HAP-1 (cell line): ENCODE data around the gene SNX22.
"Not testable (repeated sequence)": the region's sequence is repeated elsewhere in the genome, so short reads cannot be mapped to it uniquely, and the experiment has no call there.

Experiments used
- DNase-seq, 2 experiments: peaks; one replicate each; pipeline ENCODE4 v3.0.0-alpha.2; 2016 to 2020; ENCODE audit warnings: low spot score in 2 of 2
- H3K27me3 ChIP-seq: fragments of 250-450 bp; sonication (Bioruptor Pico); 2 replicates; pipeline ENCODE4 v1.5.1; 2020; ENCODE audit warnings: low read depth, mild to moderate bottlenecking, moderate library complexity
- H3K36me3 ChIP-seq: fragments of 250-450 bp; sonication (Bioruptor Pico); replicated peaks from 2 replicates; pipeline ENCODE4 v1.5.1; 2020; ENCODE audit warnings: mild to moderate bottlenecking
- H3K4me1 ChIP-seq: fragments of 250-450 bp; sonication (Bioruptor Pico); 2 replicates; pipeline ENCODE4 v1.5.1; 2020; ENCODE audit warnings: mild to moderate bottlenecking
- H3K4me3 ChIP-seq: fragments of 250-450 bp; sonication (Bioruptor Pico); 2 replicates; pipeline ENCODE4 v1.5.1; 2020; ENCODE audit warnings: mild to moderate bottlenecking, moderate library complexity
- H3K9me3 ChIP-seq: fragments of 250-450 bp; sonication (Bioruptor Pico); 2 replicates; pipeline ENCODE4 v1.5.1; 2020; ENCODE audit warnings: mild to moderate bottlenecking, moderate library complexity
- in situ Hi-C: fragments of 300-500 bp; cut with MboI; formaldehyde crosslinking; loops from 3 replicates; pipeline ENCODE4 v1.14.3; 2020; ENCODE audit warnings: low sequenced_read_pairs, inconsistent platforms, mixed read lengths

The SNX22 gene

DNA sequence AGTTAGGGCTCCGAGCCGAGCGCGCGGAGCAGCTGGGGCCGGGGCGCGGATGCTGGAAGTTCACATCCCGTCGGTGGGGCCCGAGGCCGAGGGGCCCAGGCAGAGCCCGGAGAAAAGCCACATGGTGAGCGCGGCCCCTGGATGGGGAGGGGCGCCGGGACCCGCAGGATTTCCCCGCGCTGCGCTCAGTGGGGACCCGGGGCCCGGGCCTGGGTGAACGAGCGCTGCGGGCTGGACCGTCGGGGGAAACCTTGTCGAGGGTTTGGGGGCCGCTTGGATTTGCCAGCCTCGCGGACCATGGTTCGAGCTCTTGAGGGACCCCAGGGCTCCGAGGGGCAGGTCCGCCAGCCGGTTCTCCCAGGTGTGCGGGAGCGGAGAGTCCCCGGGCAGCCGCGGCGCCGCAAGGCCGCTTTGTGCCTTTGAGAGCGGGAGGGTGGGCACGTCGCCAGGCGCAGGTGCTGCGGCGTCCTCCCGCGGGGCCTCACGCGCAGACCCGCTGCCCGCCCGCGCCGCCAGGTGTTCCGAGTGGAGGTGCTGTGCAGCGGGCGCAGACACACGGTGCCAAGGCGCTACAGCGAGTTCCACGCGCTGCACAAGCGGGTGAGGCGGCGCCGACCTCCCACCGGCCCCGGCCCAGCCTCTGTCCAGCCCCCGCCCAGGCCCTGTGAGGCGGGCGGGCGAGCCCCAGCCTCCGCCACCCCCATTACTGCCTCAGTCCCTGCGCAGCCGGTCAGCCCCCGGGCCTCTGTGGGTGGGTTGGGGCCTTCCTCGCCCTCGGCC is at the start of gene SNX22:
Gene SNX22, plus strand, starts transcription at position 5 of the 780 bp plus-strand sequence. Its CDS starts 45 bp downstream, at position 50.
- Histone ChIP-seq H3K4me1 (peaks cover 14% of the 10 kb centered on the region), H3K4me3 (peak within 1 kb of the TSS; percentile 83), H3K9me3 (no peaks in the 10 kb centered on the region), H3K27me3 (no peaks in the 10 kb centered on the region), H3K36me3 (peaks cover 32% of the 10 kb centered on the region)
- DNase-seq: peak in 1 of 2 experiments; percentile 71
- in situ Hi-C loops: no loop called here

DNA sequence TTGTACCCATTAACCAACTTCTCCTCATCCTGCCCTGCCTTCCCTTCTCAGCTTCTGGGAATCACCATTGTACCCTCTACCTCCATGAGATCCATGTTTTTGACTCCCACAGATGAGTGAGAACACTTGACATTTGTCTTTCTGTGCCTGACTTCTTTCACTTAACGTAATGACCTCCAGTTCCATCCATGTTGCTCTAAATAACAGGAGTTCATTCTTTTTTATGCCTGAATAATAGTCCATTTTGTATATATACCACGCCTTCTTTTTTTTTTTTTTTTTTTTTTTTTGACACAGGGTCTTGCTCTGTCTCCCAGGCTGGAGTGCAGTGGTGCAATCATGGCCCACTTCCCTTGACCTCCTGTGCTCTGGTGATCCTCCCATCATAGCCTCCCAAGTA is 49.0 kb upstream of the SNX22 start:
- no peaks in the 10 kb centered on the region for H3K27me3 ChIP-seq
- no peaks in the 10 kb centered on the region for H3K9me3 ChIP-seq
- no peak for DNase-seq
- H3K36me3 ChIP-seq: no peaks in the 10 kb centered on the region
- no peak overlapping the region for H3K4me3 ChIP-seq
- H3K4me1 ChIP-seq: peaks cover 6% of the 10 kb centered on the region
- in situ Hi-C loops: no loop called here

DNA sequence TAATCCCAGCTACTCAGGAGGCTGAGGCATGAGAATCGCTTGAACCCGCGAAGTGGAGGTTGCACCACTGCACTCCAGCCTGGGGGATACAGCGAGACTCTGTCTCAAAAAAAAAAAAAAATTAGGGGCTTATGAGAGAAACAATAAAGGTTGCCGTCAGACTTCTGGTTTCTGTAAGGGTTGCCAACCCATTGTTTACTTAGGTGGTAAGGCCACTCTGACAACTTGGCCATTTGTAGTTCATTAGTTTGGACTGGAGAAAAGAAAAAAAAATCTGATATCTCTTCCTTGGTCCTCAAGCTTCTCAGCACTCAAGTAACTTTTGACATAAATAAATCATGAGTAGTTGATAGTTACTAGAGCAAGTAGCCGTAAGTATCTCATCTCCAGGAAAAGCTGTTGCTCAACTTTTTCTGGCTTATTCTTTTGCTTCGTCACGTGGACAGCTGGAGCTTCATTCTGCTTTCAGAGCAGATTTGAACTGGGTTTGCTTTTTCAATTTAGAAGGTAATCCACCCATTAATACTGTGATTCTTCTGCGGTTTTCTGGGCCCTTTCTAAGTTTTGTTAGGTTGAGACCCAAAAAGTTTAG is 46.3 kb upstream of the SNX22 start:
- H3K27me3 ChIP-seq: no peaks in the 10 kb centered on the region
- in situ Hi-C loops: no loop called here
- no peaks in the 10 kb centered on the region for H3K9me3 ChIP-seq
- H3K4me1 ChIP-seq: no peaks in the 10 kb centered on the region
- no peak for DNase-seq
- H3K4me3 ChIP-seq: no peak overlapping the region
- H3K36me3 ChIP-seq: no peaks in the 10 kb centered on the region

DNA sequence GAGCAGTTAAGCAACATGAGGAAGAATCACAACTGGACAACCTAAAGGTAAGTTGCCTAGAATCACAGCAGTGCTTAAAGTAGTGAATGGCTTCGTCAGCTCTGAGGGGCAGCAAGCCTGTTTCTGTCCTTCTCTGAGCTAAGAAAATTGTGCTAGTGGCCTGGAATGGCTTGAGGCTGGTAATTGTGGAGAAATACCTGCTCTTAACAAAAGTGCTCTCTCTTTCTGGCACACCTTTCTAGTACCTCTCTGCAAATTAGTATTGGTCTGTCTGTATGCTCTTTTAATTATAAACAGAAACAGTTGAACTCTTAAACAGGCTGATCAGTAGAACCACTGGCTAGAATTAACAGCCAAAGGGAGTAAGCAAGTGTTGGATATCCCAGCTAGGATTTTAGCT is 44.2 kb upstream of the SNX22 start:
- Histone ChIP-seq H3K27me3 (no peaks in the 10 kb centered on the region), H3K4me3 (no peak overlapping the region), H3K4me1 (peaks cover 13% of the 10 kb centered on the region), H3K9me3 (no peaks in the 10 kb centered on the region), H3K36me3 (peaks cover 2% of the 10 kb centered on the region)
- in situ Hi-C loops: no loop called here
- DNase-seq: no peak

DNA sequence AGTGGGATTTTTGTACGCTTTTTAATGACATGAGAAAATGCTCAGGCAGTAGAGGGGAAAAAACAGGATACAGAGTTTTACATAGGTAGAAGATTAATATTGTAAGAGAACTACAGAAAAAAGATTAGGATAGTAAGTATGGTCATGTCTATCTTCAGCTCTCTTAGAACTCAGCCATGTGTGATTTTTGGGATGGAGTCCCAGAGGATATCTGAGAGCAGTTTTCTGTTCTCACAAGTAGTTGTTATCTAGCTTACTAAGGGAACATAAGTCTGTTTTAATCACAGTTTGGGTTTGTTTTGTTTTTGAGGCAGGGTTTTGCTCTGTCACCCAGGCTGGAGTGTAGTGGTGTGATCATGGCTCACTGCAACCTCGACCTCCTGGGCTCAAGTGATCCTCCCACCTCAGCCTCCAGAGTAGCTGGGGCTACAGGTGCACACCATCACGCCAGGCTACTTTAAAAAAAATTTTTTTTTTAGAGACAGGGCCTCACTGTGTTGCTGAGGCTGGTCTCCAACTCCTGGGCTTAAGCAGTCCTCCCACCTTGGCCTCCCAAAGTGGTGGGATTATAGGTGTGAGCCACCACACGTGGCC is 41.3 kb upstream of the SNX22 start:
- in situ Hi-C loops, H3K9me3 ChIP-seq, H3K27me3 ChIP-seq, H3K4me3 ChIP-seq, DNase-seq: not testable (repeated sequence)
- Histone ChIP-seq H3K4me1 (peaks cover 14% of the 10 kb centered on the region), H3K36me3 (peaks cover 18% of the 10 kb centered on the region)

DNA sequence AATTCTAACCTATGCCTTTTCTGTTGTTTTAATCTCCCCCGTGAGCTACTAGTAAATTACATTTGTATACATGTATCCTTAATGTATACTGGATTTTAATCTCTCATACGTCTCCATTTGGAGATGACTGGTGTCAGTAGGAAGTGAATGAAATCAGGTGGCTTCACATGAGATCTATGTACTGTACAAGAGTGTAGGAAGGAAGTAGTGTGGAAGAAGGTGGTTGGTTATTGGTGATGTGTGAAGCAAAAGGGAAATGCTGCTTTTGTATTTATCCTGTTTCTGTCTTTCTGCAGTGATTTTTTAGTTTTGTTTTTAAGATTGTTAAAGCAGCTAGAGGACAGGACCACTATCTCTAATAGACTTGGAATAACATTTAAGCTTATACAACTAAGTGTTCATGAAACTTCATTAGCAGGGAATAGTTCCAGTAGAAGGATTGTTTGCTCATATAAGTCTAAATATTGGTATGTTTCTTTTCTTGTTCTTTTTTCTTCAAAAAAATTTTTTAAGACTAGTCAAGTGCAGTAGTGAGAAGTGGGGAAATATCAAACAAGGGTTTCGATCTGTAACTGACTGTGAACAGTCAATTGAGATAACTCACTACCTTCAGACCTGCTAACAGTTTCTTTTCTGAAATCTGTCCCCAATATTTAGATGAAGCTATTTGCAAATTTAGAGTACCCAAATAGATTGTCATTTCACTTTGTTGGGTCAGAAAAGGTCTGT is 40.4 kb upstream of the SNX22 start:
- DNase-seq: no peak
- in situ Hi-C loops: no loop called here
- H3K36me3 ChIP-seq: peaks cover 21% of the 10 kb centered on the region
- no peaks in the 10 kb centered on the region for H3K9me3 ChIP-seq
- peaks cover 14% of the 10 kb centered on the region for H3K4me1 ChIP-seq
- H3K4me3 ChIP-seq: no peak overlapping the region
- no peaks in the 10 kb centered on the region for H3K27me3 ChIP-seq

DNA sequence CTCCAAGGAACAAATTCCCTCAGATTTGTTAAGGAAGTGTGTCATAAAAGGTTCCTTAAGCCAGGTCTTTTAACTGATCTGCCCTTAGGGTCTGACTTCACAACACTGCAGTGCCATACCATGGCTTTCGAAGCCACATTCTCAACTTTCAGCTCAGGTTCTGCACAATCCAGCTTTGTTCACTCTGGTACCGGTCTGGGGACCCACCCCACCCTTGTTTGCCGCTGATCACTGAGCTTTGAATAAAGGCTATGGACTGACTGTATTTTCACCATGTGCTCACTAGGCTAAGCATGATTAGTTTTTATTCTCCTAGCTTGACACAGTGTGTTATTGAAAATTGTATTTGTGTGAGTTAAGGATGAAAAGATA is 39.9 kb upstream of the SNX22 start:
- peaks cover 14% of the 10 kb centered on the region for H3K4me1 ChIP-seq
- H3K4me3 ChIP-seq: no peak overlapping the region
- DNase-seq: no peak
- H3K27me3 ChIP-seq: no peaks in the 10 kb centered on the region
- H3K36me3 ChIP-seq: peaks cover 25% of the 10 kb centered on the region
- in situ Hi-C loops: no loop called here
- no peaks in the 10 kb centered on the region for H3K9me3 ChIP-seq

DNA sequence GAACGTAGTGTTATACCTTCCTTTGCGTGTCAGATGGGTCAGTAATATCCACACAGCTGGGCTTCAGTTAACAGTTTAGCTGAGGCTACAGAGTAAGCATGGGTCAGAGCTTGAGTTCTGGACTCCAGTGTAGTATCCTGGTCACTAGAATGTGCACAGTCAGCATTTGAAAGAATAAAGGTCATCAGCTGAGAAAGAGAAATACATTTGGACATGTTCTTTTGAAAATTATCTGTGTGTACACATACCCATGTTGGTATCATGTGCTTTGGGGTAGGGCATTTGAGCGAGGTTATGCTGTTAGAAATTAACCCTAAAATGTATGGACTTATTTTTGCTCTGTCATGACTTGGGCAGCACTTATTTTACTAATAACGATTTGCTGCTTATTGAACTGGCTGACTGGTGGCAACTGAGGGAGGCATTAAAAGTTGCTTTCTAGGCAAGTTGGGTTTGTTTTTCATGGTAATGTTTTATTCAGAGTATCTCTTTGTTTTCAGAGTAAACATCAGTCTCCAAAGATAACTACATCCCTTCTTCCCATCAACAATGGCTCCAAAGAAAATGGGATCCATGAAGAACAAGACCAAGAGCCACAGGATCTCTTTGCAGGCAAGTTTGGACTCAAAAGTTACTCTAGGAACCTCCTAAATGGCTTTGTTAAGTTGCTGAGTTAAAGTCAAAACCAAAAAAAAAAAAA is 39.3 kb upstream of the SNX22 start:
- Histone ChIP-seq H3K9me3 (no peaks in the 10 kb centered on the region), H3K4me3 (no peak overlapping the region), H3K36me3 (peaks cover 25% of the 10 kb centered on the region), H3K27me3 (no peaks in the 10 kb centered on the region), H3K4me1 (peaks cover 14% of the 10 kb centered on the region)
- no peak for DNase-seq
- in situ Hi-C loops: no loop called here

DNA sequence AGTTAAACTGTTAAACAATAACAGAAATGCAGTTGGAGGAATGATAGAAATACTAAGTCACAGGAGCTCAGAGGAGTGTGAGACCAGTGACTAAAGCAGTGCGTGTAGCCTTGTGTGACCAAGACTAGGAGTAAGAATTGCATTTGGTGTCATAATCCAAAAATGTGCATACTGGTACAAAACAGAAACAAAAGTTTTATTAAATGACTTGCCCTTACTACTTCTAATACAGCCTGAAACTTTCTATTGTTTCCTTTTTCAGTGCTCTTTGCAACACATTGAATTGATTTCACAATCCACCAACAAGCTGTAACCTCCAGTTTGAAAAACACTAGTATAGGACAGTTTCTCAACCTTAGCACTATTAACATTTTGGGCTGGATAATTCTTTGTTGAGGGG is 38.6 kb upstream of the SNX22 start:
- no peaks in the 10 kb centered on the region for H3K9me3 ChIP-seq
- peaks cover 29% of the 10 kb centered on the region for H3K36me3 ChIP-seq
- in situ Hi-C loops: no loop called here
- DNase-seq: no peak
- peaks cover 14% of the 10 kb centered on the region for H3K4me1 ChIP-seq
- H3K4me3 ChIP-seq: no peak overlapping the region
- H3K27me3 ChIP-seq: no peaks in the 10 kb centered on the region

DNA sequence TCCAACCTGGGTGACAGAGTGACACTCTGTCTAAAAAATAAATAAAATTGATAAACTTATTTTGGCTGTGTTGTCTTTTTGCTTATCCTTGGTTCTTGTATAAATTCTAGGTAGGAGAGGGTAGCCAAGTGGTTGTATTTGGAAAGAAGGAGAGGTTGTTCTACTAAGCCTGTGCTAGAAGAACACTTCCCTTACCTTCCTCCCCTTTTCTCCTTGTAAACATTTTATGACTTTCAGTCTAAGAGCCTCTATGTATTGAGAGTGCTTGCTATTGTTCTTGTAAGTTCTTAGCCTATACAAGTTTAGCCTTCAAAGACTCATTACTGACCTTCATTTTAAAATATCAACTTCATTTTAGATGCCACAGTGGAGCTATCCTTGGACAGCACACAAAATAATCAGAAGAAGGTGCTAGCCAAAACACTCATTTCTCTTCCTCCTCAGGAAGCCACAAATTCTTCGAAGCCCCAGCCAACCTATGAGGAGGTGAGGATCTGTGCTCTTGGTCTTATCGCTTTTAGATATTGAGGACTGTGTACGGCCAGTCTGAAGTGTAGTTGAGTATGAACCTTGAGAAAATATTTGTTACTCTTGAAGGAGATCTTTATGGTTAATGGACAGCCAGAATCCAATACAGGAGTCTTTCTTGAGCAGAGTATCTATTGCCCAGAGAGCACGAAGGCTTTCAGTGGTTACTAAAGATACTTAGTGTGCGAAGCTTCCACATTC is 33.6 kb upstream of the SNX22 start:
- Histone ChIP-seq H3K4me3 (no peak overlapping the region), H3K36me3 (peaks cover 60% of the 10 kb centered on the region)
- in situ Hi-C loops: no loop called here

DNA sequence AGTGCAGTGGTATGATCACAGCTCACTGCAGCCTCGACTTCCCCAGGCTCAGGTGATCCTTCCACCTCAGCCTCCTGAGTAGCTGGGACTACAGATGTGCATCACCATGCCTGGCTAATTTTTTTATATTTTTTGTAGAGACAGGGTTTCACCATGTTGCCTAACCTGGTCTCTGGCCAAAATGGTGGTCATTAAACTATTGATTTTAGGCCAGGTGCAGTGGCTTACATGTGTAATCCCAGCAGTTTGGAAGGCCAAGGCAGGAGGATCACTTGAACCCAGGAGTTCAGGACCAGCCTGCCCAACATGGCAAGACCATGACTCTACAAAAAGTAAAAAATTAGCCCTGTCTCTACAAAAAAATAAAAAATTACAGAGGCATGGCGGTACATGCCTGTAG is 31.2 kb upstream of the SNX22 start:
- DNase-seq, in situ Hi-C loops, H3K9me3 ChIP-seq, H3K4me1 ChIP-seq, H3K4me3 ChIP-seq, H3K27me3 ChIP-seq: not testable (repeated sequence)
- H3K36me3 ChIP-seq: peaks cover 64% of the 10 kb centered on the region

More for the DNA sequence above, 33.6 kb upstream of the SNX22 start:
- H3K27me3 ChIP-seq: no peaks in the 10 kb centered on the region
- H3K9me3 ChIP-seq: no peaks in the 10 kb centered on the region
- H3K4me1 ChIP-seq: no peaks in the 10 kb centered on the region
- DNase-seq: no peak

DNA sequence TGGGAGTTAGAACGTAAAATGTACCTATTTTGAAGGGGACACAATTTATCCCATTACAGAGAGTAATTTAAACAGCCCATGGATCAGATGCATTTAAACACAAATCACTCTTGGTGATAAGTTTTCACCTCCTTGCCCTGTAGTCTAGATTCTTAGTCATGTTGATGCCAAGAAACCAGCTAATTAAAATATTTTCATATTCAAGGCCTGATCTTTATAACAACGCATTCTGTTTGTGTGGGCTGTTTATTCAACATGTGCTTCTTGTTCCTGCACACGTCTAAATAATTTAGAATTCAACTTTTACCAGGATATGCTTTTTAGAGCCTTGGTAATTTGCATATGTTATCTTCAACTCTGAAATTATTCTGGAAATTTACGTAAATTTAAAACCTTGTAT is 29.9 kb upstream of the SNX22 start:
- in situ Hi-C loops: no loop called here
- Histone ChIP-seq H3K4me1 (no peaks in the 10 kb centered on the region), H3K36me3 (peaks cover 68% of the 10 kb centered on the region), H3K4me3 (no peak overlapping the region), H3K27me3 (no peaks in the 10 kb centered on the region), H3K9me3 (no peaks in the 10 kb centered on the region)
- DNase-seq: no peak

DNA sequence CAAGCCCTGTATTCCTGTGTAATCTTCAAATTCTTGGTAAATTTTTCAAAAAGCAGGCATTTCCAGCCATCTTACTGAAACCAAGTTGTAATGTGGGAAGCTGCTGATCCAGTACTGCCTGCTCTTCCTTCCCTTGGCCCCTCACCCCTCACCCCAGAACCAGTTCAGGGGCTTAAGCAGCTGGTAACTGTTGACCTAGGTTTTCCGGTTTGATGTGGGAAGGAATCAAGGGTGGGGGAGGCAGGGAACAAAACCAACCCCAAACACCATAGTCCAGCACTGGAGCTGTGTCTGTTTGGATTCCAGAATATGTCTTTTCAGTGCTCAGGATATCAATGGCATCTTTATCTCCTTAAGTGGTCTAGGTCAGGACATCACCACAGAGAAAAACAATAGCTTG is 29.1 kb upstream of the SNX22 start:
- in situ Hi-C loops: no loop called here
- Histone ChIP-seq H3K9me3 (no peaks in the 10 kb centered on the region), H3K4me1 (no peaks in the 10 kb centered on the region), H3K4me3 (no peak overlapping the region), H3K27me3 (no peaks in the 10 kb centered on the region), H3K36me3 (peaks cover 76% of the 10 kb centered on the region)
- no peak for DNase-seq
